IMR-90 (cell line): Measurements from ENCODE around the gene DTX3. TPM values are rescaled to one million over a fixed set of nuclear protein-coding genes. Genes with fewer than 3 reads are reported as not detected.

Experiments
- ATAC-seq: fragments of 200-7000 bp; cut with Tn5 transposase; 2 replicates; pipeline ENCODE4 v1.9.1; 2020; ENCODE audit warnings: low read depth, mild to moderate bottlenecking, moderate library complexity
- BruUV-seq: library from RNA; stranded (reverse); fragments of 400-500 nt; replicated peaks from 2 replicates; lab custom pipeline; 2021; lab: Mats Ljungman, UMichigan
- CTCF ChIA-PET: fragments of 300-600 bp; formaldehyde crosslinking; extraction: SDS; loops from one replicate; lab custom pipeline; 2021; ENCODE audit warnings: antibody characterized with exemption; lab: Yijun Ruan, JAX
- POLR2A ChIA-PET: fragments of 300-600 bp; sonication (Branson Sonifier 250); formaldehyde crosslinking; loops from one replicate; lab custom pipeline; 2022; ENCODE audit warnings: antibody characterized with exemption; ENCODE audit not compliant: unreplicated experiment; lab: Charles Lee
- DNase-seq: peaks from one replicate; pipeline ENCODE4 v3.0.0; 2013
- H2AFZ ChIP-seq: replicated peaks from 2 replicates; pipeline ENCODE3; 2013; ENCODE audit warnings: low read length, mild to moderate bottlenecking; ENCODE audit not compliant: poor library complexity
- H2AK5ac ChIP-seq: 2 replicates; pipeline ENCODE4 v1.6.1; 2013; ENCODE audit warnings: low read depth, low read length, inconsistent platforms
- H2AK9ac ChIP-seq: replicated peaks from 2 replicates; pipeline ENCODE3; 2013; ENCODE audit warnings: mild to moderate bottlenecking, low read depth, low read length, moderate library complexity; ENCODE audit not compliant: poor library complexity
- H2BK120ac ChIP-seq: 2 replicates; pipeline ENCODE4 v1.6.1; 2013; ENCODE audit warnings: low read depth, low read length, inconsistent platforms
- H2BK15ac ChIP-seq: 3 replicates; pipeline ENCODE4 v1.6.1; 2013; ENCODE audit warnings: low read depth, low read length, inconsistent platforms
- H2BK20ac ChIP-seq: 2 replicates; pipeline ENCODE4 v1.6.1; 2013; ENCODE audit warnings: low read depth, mild to moderate bottlenecking, inconsistent platforms, low read length, moderate library complexity
- H2BK5ac ChIP-seq: 2 replicates; pipeline ENCODE4 v1.6.1; 2013; ENCODE audit warnings: mild to moderate bottlenecking, low read depth, low read length, inconsistent platforms; ENCODE audit not compliant: poor library complexity, severe bottlenecking
- H3K14ac ChIP-seq: replicated peaks from 2 replicates; pipeline ENCODE4 v1.6.1; 2013; ENCODE audit warnings: low read depth, low read length, inconsistent platforms
- H3K18ac ChIP-seq: 2 replicates; pipeline ENCODE4 v1.6.1; 2013; ENCODE audit warnings: low read depth, low read length, control low read depth
- H3K23ac ChIP-seq: 2 replicates; pipeline ENCODE4 v1.6.1; 2013; ENCODE audit warnings: low read depth, low read length, inconsistent platforms
- H3K27ac ChIP-seq: 2 replicates; pipeline ENCODE4 v1.5.1; 2013; ENCODE audit warnings: mild to moderate bottlenecking, control low read depth, low read length; ENCODE audit not compliant: insufficient read depth
- H3K27me3 ChIP-seq: 2 replicates; pipeline ENCODE4 v1.6.1; 2013; ENCODE audit warnings: low read length; ENCODE audit not compliant: control insufficient read depth, insufficient read depth
- H3K36me3 ChIP-seq: 2 replicates; pipeline ENCODE4 v1.6.1; 2013; ENCODE audit warnings: low read length, mixed read lengths; ENCODE audit not compliant: control insufficient read depth, insufficient read depth
- H3K4ac ChIP-seq: 2 replicates; pipeline ENCODE4 v1.6.1; 2013; ENCODE audit warnings: low read depth, low read length, inconsistent platforms
- H3K4me1 ChIP-seq: 2 replicates; pipeline ENCODE4 v1.6.1; 2013; ENCODE audit warnings: low read length, mixed read lengths; ENCODE audit not compliant: control insufficient read depth, insufficient read depth
- H3K4me2 ChIP-seq: 2 replicates; pipeline ENCODE4 v1.6.1; 2013; ENCODE audit warnings: low read depth, mild to moderate bottlenecking, control low read depth, low read length, moderate library complexity
- H3K4me3 ChIP-seq: 2 replicates; pipeline ENCODE4 v1.5.1; 2013; ENCODE audit warnings: low read depth, mild to moderate bottlenecking, control low read depth, low read length, moderate library complexity; ENCODE audit not compliant: insufficient read depth
- H3K56ac ChIP-seq: 2 replicates; pipeline ENCODE4 v1.6.1; 2013; ENCODE audit warnings: low read length, inconsistent platforms; ENCODE audit not compliant: insufficient read depth; ENCODE audit errors: extremely low read depth
- H3K79me1 ChIP-seq, 2 experiments: 2 replicates each; pipeline ENCODE4 v1.6.1; 2013; ENCODE audit warnings: low read length in 2 of 2, inconsistent platforms in 1 of 2, low read depth in 1 of 2
- H3K9ac ChIP-seq: 2 replicates; pipeline ENCODE4 v1.6.1; 2013; ENCODE audit warnings: low read depth, low read length, control low read depth
- H3K9me1 ChIP-seq: 2 replicates; pipeline ENCODE4 v1.6.1; 2013; ENCODE audit warnings: low read length, inconsistent platforms; ENCODE audit not compliant: insufficient read depth
- H3K9me3 ChIP-seq: 2 replicates; pipeline ENCODE4 v1.6.1; 2013; ENCODE audit warnings: low read length; ENCODE audit not compliant: control insufficient read depth, insufficient read depth
- H4K20me1 ChIP-seq: 2 replicates; pipeline ENCODE4 v1.6.1; 2013; ENCODE audit warnings: low read length, inconsistent platforms; ENCODE audit not compliant: insufficient read depth
- H4K5ac ChIP-seq: 2 replicates; pipeline ENCODE4 v1.6.1; 2013; ENCODE audit warnings: mild to moderate bottlenecking, low read depth, low read length, control low read depth
- H4K8ac ChIP-seq, 2 experiments: 2 replicates each; pipeline ENCODE4 v1.6.1; 2013; ENCODE audit warnings: low read depth in 2 of 2, low read length in 2 of 2, control low read depth in 1 of 2, inconsistent platforms in 1 of 2
- H4K91ac ChIP-seq: 2 replicates; pipeline ENCODE4 v1.6.1; 2013; ENCODE audit warnings: low read depth, low read length, inconsistent platforms; ENCODE audit not compliant: insufficient read depth
- MAFK ChIP-seq: IDR thresholded peaks from 2 replicates; pipeline ENCODE4 v1.6.1; 2012; ENCODE audit warnings: low read depth, low read length, improper control_type of control experiment
- POLR2A ChIP-seq: IDR thresholded peaks from 2 replicates; pipeline ENCODE4 v1.6.1; 2012; ENCODE audit warnings: mild to moderate bottlenecking, low read depth, low read length
- WGBS, 2 experiments: methylation state at CpG; one replicate each; pipeline versions ENCODE4 v1.1.5 to v1.1.7; 2013; ENCODE audit warnings: missing lambda C conversion rate in 2 of 2; ENCODE audit not compliant: insufficient read length in 1 of 2; ENCODE audit errors: extremely low coverage in 2 of 2; 5-methylcytosine and 5-hydroxymethylcytosine counted together
- dilution Hi-C: fragments of 300-500 bp; cut with HindIII; formaldehyde crosslinking; loops from one replicate; pipeline ENCODE4 v1.14.3; 2018; ENCODE audit warnings: low sequenced_read_pairs; ENCODE audit not compliant: unreplicated experiment
- in situ Hi-C: fragments of 300-500 bp; cut with MboI; formaldehyde crosslinking; loops from 3 replicates; pipeline ENCODE4 v1.14.3; 2019; ENCODE audit warnings: low sequenced_read_pairs, inconsistent platforms, mixed read lengths
- intact Hi-C: fragments of 100-400 bp; cut with micrococcal nuclease; formaldehyde crosslinking; loops from 2 replicates; pipeline ENCODE4 v1.10.0; 2022
- polyA plus RNA-seq, 3 experiments: library from polyadenylated mRNA; depleted of rRNA; stranded (reverse); fragments of >200 nt; gene quantifications; 2 replicates each; pipeline ENCODE4 v1.2.3, GENCODE V29; 2012; ENCODE audit warnings: low replicate concordance in 1 of 3
- total RNA-seq: library from RNA; depleted of rRNA; stranded (reverse); fragments of >200 nt; gene quantifications from 2 replicates; pipeline ENCODE4 v1.2.3, GENCODE V29; 2012

DTX3 gene
- total and polyA plus RNA-seq, 2 of the 4 experiments (the other 2 are of a cell fraction) = 2.9 to 14.6 TPM

DNA sequence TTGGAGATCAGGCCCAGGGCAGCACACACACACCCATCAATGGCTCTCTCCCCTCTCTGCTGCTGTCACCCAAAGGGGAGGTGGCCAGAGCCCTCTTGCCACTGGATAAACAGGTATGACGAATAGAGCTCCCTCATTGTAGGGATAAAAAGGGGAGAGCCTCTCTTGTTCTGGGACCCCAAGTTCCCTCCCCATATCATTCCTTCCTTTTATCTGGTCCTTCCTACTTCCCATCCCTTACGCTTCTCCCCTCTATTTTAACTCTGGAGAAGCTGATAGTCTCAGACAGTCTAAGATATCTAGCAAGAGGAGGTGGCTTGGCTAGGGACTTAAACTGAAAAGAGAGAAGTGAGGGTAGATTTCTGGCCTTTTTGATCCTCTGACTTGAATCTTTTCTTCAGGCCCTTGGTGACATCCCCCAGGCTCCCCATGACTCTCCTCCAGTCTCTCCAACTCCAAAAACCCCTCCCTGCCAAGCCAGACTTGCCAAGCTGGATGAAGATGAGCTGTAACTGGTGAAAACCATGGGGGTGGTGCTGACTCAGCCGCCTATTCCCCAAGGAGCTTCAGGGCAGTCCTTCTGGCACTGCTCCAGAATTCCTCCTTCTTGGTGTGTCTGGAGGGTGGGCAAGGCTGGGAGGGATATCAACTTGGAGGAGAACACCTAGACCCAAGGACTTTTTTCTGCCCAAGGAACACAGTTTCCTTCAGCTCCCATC lies 11.9 kb downstream of the DTX3 start:
- intact Hi-C loops = no loop called here
- BruUV-seq = TSS peak; percentile 52
- dilution Hi-C loops = no loop called here
- WGBS, 2 experiments = no CpG with 5 or more reads among the region's 3 CpGs
- no peak overlapping the region for H3K23ac ChIP-seq
- in situ Hi-C loops = no loop called here
- H3K56ac ChIP-seq = no peak overlapping the region
- ChIA-PET CTCF (interaction anchor here (0.7 to 0.9 kb wide), 2 partner anchors 16 to 33 kb away, joined by 3 read pairs; partner anchors contain the start of gene B4GALNT1), POLR2A (no interaction called here)
- no peak for ATAC-seq
- H4K20me1 ChIP-seq = no peaks in the 10 kb centered on the region
- H3K18ac ChIP-seq = no peak overlapping the region
- H3K36me3 ChIP-seq = peaks cover 36% of the 10 kb centered on the region
- peaks cover 0 to 13% of the 10 kb centered on the region in 2 experiments; a peak in 2 of 4 replicates for H3K79me1 ChIP-seq
- H2AK9ac ChIP-seq = no peak overlapping the region
- DNase-seq = peak; percentile 62
- no peak overlapping the region for H2BK20ac ChIP-seq
- no peak overlapping the region for H2BK15ac ChIP-seq
- H3K4me1 ChIP-seq = no peaks in the 10 kb centered on the region
- H3K27me3 ChIP-seq = peaks cover 19% of the 10 kb centered on the region
- H3K9me1 ChIP-seq = peaks cover 4% of the 10 kb centered on the region; the same call in 1 of the 2 replicates
- no peak overlapping the region for H3K27ac ChIP-seq
- H3K4me2 ChIP-seq = no peak overlapping the region
- no peak overlapping the region for H2BK120ac ChIP-seq
- TF ChIP-seq MAFK (0 out of 2 replicates have a peak, but pooled peaks have one; percentile 17), POLR2A (no peak)
- no peak overlapping the region for H4K91ac ChIP-seq
- no peak overlapping the region for H2AFZ ChIP-seq
- no peak overlapping the region for H3K4me3 ChIP-seq
- no peak overlapping the region for H3K9ac ChIP-seq
- no peak overlapping the region for H2BK5ac ChIP-seq
- no peaks in the 10 kb centered on the region for H3K9me3 ChIP-seq
- no peak overlapping the region for H4K8ac ChIP-seq
- no peak overlapping the region for H4K5ac ChIP-seq
- no peak overlapping the region for H2AK5ac ChIP-seq
- no peak overlapping the region for H3K14ac ChIP-seq
- no peak overlapping the region for H3K4ac ChIP-seq
